ENCODE data around the gene HOXB3.

HOXB3 gene

DNA sequence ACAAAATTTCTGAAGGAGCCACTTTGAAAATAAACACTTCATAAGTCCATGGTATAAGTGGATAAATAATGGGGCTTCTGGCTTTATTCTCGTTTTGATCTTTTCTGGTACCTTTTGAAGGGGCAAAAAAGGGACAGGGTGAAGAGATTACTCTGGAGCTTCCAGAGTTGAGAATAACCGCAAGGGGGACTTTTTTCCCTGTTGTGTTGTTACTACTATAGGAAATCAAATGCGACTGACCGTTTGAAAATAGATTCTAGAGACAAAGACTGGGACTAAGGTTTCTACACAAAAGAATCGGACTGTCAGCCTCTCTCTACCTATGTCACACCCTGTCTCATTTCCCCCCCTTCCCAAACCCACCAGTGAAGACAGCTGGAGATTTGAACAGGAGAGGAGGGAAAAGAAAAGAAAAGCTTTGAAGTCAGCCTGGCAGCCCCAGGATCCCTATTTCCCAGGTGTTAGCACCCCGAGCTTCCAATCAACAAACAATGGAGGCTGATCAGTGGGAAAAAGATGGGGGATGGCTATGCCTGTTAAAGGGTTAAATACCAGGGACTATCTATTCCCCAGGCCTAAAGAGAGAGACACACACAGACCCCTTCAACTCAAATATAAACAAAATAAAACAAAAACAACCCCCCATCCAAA, 20.2 kb downstream of the HOXB3 start:
- DNase-seq (ENCODE audit: low read depth) = no peak

DNA sequence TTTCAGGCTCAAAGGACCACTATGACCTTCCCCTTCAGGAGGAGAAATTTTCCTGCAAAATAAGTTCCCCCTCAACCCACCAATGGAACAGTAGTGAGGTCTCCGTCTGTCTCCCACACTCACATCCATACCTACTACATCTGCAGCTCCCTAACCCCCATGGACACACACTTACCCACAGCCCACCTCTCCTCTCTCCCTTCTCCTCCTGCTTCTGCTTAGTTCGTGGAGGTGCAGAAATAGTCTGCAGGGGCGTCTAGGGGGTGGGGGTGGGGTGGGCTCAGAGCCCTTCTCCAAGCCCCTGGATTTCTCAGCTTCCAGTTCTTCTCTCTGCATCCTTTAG, 20.8 kb downstream of the HOXB3 start:
- DNase-seq (ENCODE audit: low read depth) = no peak

DNA sequence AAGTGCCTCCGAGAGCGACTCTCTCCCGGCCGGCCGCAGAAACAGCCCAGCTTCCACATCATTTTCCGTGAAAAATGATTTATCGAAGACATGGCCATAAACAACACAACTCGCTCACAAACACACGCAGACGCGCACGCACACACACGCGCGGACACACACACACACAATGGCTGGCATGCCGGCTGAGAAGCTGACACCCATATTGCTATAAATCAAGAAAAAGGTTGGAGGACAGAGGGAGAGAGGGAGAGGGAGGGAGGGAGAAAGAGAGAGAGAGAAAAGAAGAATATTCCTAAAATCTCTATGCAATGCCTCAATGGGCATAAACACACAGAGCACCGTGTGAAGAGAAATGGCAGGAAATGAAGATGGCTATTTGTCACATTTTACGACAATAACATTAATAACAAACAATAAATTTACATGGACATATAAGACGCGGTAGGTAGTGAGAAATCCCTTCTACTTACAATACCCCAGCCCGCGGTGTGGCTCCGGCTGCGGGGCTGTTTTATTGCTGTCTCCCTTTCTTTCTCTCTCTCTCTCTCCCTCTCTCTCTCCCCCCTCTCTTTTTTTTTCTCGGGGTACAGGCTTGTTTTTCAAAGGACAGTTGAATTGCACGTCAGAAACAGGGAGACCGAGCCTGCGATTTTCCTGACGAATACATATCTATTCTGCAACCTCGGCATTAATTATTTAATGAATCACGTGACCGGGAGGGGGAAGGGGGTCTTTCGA, 21.4 kb downstream of the HOXB3 start:
- DNase-seq (ENCODE audit: low read depth) = no peak

DNA sequence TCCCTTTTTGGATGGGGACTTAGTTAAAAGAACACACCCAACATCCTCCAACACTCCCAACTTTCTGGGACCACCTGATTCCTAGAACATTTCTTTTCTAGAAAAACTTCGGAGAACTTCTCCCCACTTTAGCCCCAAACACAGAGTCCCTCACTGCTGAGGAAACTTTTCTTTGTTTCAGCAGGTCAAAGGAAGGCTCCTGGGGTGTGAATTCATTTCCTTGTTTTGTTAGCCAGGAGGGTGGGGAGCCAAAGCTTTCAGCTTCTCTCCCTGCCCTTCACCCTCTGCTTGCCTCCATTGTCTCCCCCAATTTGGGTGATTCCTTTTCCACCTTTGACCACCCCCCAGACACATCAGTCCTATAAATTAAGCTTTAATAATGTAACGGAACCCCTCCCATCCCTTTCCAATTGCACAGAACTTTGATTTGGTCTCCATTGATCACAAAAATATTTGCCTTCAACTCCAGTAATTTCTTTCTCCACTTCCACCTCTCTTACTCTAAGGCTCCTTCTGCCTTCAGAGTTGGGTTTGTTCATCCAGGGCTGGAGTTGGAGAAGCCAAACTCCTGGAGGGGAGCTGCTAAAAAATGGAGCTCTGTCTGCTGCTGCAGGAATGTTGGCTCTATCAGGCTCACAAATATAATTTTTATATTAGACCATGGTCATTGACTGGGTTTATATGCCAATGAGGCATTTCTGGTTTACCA, 22.2 kb downstream of the HOXB3 start:
- no peak for DNase-seq (ENCODE audit: low read depth)

DNA sequence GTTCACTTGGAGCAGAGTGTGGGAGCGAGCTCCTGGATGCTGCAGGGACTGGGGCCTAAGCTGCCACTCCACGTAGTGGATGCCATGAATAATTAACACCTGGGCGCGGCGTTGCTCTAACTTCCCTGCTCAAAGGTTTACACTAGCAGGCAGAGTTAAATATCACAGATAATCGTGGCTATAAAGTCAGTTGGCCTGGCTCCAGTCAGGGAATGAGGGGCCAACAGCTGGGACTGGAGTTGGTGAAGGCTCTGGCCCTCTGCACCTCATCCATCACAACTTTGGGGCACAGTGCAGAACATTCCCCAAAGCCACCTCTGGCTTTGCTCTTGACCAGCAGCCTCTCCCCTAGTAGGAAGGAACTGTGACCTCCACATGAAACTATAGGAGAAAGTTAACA, 22.8 kb downstream of the HOXB3 start:
- no peak for DNase-seq (ENCODE audit: low read depth)

DNA sequence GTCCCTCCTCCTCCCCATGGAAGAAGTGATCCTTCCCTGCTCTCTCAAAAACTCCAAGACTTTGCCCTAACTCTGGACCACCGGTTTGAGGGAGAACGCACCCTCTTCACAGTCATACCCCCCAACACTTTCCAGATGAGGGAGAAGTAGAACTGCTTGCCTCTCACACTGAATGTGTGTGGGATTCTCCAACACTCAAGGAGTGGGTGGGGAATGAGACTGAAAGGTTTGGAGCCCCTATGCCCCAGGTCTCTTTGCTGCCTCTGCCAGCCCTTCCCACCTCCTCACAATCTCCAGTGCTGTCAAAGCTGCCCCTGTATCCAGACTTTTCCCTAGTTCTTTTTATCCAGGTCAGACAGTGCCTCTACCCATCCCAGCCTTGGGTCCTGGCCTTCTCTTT, 23.3 kb downstream of the HOXB3 start:
- no peak for DNase-seq (ENCODE audit: low read depth)

DNA sequence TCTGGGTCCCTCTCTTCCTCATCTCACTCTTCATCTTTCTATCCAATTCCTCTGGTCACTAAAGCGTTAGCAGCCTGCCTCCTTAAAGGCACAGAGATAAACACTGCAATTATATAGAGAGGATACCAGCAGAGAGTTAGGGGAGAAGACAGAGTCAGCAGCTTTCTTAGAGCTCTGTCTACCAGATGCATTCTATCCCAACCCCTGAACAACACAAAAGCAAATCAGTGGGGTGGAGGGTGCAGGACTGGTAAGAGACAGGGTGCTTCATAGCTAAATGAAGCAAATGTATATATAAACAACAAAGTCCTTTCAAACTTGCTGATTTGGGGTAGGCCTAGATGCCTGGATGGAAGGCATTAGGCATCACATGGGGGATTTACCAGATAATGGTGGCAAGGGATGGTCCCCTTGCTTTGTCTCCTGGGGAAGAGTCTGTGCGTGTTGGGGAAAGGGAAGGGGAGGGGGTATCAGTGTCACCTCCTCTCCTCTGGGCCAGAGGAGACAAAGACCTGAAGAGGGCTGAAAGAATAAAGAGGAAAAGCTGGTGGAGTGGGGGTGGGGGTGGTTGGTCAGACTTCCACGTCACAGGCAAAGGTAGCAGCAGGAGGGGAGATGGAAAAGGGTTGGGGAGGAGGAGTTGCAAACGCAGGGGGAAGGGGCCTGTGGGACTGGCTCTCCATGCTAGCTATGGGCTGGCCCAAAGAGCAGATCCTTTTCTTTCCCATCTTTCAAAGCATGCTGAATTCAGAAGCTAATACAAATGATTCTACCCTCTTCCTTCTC, 23.9 kb downstream of the HOXB3 start:
- no peak for DNase-seq (ENCODE audit: low read depth)

DNA sequence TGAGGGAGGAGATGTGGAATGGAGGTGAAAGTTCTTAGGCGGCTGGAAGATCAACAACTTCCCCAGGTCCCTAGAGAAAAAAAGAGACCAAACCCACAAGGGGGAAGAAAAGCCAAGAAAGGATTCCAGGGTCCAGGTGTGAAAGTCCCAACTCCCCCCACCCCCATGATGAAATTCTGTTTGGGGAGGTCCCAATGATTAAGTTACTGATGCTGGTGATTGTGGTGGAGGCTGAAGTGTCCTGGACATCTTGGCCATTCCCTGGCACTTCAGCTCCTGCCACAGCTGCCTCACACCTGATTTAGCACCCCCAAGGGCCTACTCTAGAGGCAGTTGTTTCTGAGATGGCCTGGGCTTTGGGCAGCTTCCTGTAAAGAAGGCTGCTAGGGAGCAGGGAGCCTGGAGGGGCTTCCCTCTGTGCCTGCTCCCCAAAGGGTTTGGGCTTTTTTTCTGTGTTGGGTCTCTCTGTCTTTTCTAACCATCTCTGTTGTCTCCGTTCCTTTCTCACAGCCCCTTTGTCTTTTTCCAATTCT, 25.0 kb downstream of the HOXB3 start:
- no peak for DNase-seq (ENCODE audit: low read depth)

DNA sequence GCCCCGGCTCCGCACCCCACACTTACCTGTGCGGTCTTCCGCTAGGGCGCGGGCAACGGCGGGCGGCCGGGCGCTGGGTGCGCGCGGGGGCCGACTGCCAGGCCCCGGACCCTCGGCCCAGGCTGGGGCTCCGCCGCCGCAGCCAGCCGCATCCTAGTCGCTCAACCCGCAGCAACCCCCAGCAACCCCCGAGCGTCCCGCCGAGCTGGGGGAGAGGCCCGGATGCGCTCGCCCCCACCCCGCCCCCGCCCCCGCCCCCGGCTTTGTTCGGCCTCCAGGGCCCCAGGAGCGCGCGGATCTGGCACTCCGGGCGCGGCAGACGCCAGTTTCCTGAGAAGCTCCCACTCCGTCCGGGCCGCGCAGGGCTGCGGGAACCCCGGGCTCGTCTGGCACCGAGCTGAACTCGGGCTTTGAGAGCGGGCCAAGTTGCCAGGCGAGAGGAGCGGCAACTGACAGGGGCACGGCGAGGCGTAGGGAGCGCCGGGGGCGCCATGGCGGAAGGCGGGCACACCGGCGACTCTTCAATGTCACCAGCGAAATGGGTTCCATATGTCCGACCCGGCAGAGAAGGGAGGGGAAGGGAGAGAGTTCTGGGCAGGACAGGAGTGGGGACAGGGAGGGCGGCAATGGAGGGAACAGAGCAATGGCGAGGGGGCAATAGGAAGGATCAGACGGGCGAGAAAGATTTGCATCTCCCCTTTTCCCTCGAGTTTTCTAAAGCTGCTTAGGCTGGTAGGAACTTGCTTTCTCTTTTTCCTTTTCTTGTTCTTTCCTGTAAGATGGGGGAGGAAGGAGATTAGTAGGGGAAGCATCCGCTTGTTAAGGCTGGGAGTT, 25.6 kb downstream of the HOXB3 start:
- no peak for DNase-seq (ENCODE audit: low read depth)

DNA sequence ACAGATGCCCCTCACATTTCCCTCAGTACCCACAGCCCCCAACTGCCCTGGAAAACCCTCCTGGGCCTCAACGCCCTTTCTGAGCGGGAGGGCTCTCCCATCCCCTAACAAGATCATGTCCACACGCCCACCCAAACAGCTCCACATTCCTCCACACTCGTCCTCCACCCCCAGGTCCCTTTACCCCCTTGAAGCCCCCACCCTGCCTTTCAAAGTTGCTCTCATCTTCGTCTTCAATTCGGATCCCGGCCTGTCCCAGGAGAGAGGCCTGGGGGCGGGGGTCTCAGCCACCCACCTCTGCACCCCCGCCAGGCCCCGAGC, 26.2 kb downstream of the HOXB3 start:
- no peak for DNase-seq (ENCODE audit: low read depth)

DNA sequence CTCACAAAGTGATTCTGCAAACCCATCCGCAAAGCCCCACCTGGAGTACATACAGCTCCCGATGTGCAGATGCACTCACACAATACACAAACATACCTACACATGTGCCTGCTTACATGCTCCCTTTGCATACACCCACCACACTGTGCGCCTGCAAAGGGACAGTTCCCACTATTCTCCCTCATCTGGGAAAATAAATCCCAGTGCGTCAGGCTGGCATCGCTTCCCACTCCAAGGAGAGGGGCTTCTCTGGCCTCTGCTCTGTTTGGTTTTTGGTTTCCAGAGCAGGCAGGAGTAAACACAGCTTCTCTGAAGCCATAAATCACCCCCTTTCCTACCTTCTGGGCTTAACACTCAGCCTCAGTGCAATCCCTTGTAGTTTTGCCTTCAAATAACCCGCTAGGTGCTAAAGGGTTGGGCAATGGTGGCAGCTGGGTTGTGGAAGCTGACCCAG, 26.6 kb downstream of the HOXB3 start:
- DNase-seq (ENCODE audit: low read depth) = no peak

DNA sequence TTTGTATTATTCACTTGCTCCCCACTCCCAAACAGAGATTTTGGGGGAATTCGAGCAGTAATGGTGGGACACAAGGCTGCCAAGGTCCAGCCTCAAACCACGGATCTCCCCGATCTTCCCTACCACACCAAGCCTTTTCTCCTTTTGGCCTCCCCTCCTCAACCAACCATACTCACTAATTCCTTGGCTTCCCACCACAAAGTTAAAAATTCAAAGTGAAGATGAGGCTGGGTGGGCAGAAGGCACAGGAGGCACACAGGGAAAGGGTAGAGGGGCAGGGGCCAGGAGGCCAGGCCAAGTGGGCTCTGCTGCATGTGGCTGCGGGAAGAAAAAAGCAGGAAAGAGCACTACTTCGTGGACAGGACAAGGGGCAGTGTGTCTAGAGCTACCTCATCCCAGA, 27.1 kb downstream of the HOXB3 start:
- DNase-seq (ENCODE audit: low read depth) = no peak

DNA sequence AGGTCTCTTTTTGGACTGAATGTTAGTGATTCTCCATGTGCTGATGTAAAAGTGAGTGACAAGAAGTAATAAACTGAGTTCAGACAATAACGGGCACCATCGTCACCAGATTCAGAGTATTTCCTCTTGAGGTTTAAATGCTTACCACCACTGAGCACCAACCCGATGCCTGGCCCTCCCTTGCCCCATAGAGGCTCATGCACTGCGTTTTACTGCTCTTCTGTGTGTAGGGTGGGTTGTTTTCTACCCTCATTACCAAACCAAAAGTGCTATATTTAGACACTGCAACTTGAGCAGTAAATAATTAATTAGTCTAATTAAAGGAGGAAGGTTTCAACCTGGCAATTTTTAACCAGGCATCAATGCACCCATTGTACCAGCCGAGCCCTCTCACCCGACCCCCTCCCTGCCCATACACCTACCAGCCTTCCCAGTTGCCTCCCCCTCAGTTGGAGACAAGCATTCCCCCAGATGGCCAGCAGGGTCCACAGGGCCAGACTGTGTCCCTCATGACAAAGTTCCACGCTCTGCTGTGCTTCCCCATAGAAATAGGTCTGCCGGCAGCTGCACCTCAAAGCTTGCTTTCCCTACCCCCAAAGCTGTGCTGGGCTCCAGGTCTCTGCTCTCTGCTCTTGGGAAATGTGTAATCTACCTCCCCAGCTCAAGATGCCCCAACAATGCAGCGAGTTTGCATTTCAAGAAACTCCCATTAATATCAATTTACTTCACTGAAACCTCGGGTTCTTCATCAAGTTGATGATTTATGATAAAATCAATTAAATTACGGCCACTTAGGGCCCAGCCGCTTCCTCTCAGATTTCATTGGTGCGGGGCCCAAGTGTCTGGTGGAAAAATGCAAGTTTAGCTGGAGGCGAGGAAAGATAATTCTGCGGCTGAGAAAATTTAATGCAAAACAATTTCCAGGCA, 27.9 kb downstream of the HOXB3 start:
- DNase-seq (ENCODE audit: low read depth) = no peak

DNA sequence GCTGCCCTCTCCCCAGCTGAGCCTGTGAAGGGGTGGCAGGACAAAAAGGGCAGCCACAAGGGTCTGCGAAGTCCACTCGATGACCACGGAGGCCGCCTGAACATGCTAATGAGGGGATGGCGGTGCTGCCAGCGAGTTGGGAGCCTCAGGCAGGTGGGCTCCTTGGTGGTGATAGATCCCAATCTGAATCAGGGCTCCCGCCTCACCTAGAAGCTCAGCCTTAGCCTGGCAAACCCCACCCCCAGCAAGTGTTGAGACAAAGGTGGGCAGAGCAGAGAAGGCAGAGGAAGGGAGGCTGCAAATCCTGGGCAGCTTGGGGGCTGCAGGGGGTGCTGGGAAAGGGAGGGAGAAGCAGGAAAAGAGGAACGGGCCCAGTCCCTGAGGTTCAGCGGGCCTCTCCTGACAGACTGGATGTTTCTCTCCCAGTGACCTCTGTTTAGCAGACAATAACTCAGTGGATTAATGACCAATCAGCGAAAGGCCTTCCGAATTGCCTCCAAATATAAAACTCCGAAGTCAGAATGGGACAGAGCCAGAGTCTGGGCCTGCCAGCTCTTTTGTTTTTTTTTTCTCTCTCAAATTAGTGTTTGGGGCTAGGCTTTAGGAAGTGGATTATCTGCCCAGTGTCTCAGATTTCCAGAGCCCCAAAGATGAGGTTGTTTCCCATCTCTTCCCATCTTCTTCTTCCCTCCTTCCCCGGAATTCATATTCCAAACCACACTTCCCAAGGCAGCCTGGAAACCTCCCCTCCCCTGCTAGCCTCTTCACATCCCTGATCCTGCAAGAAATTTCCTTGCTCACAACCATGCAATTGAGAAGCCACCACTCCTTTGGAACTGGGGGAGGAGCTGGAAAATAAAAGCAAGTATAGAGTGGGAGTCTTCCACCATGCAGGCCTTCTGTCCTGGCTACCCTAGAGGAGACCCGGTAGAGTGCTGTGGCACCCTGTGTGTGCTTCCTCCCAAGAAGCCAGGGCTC, 29.9 kb downstream of the HOXB3 start:
- no peak for DNase-seq (ENCODE audit: low read depth)

DNA sequence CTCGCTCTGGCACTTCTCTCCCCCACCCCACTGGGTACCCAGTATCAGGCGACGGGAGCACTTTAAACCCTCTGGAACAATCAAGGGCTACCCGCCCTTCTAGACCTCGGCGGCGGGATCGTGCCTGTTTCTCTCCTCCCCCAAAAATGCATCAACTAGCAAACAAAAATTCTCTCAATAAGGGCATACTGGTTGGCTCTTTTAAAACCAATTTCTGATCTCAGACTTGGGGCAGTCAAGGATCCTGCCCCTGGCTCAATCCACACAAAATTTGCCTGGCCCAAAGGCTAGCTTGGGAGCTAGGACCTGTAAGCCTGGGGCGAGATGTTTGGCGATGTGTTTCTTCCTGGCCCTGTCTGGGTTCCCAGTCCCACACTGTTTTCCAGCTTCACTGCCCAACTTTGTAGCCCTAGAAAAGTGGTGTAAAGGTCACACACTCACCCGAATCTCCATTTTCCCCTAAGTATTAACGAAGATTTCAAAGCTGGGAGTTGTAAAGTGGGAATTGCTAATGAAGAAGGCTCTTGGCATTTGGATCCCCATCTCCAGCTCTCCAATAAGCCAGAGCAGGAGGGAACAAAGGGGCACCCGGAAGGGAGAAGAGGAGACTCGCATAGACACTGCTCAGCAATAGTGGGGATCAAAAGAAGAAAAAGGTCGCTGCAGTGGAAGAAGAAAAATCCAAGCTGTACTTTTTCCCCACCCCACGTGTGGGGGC, 30.8 kb downstream of the HOXB3 start:
- no peak for DNase-seq (ENCODE audit: low read depth)

DNA sequence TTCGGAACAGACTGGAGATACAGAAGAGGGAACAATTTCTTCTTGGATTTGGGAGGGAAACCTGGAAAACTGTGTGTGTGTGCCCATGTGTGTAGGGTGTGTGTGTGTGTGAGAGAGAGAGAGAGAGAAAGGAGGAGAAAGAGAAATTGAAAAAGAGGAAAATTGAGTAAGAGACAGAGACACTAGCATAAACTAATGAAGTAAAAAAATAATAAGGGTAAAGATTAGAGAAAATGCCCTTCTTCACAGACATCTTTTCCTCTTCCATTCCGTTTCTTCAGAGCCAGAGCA, 31.3 kb downstream of the HOXB3 start:
- no peak for DNase-seq (ENCODE audit: low read depth)

DNA sequence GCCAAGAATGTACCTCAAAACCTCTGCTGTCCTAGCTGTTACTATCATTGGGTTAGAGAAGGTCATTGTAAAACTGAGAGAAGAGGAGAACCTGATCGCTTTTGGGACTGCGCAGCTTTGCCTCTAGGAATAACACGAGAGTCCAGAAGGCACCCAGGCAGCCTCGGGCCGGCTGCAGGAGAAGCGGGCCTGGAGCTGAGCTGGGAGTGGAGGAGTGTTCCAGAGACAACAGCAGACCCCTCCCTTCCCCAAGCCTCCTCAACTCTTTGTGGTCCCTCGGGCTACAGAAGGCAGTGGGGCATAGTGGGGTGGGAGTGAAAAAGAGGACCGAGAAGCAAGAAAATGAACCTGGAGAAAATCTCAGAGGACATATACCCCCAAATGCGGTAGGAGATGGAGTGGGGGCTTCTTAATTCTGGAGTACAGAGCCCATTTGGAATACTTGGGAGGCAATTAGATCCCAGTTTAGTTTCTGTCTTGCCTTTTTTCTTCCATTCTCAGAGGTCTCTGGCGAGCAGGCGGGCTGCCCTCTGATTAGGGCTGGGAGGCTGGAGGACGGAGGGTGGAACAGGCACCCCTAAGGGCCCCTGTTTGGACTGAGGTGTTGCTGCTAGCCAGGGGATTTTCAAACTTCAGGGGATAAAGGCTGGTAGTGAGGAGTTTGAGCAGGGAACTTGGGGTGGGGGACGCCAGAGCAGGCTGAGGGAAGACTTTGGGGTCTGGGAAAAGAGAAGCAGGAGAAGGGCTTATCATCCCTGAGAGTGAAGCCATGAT, 31.8 kb downstream of the HOXB3 start:
- DNase-seq (ENCODE audit: low read depth) = no peak

Data from stimulated activated CD8-positive, alpha-beta memory T cell treated with anti-CD3 and anti-CD28 coated beads, Interleukin-12 subunit alpha, Interleukin-12 subunit beta, amount 100 ng/mL, for 1 hour (primary cell).